Kidney (tissue), 14 donors: ENCODE measurements around the gene CNTN2. TPM values are rescaled to one million over a fixed set of nuclear protein-coding genes. Genes with fewer than 3 reads are reported as not detected.

ENCODE experiments used
- DNase-seq, 5 donors: peaks; one replicate each; pipeline ENCODE4 v3.0.0-alpha.2; 2013 to 2020
- FAIRE-seq: peaks from 2 replicates; lab custom pipeline; 2012; peaks lifted over from hg19 to GRCh38; lab: Jason Lieb, UNC
- H3K27ac ChIP-seq, 2 donors: one replicate each; pipeline ENCODE4 v1.7.0; 2013; ENCODE audit warnings: low read depth in 2 of 2, low read length in 2 of 2, inconsistent platforms in 1 of 2
- H3K27me3 ChIP-seq: one replicate; pipeline ENCODE4 v1.7.1; 2013; ENCODE audit warnings: low read length, inconsistent platforms; ENCODE audit not compliant: control insufficient read depth, insufficient read depth
- H3K36me3 ChIP-seq, 3 donors: one replicate each; pipeline versions ENCODE4 v1.7.0 to v1.7.1; 2013; ENCODE audit warnings: low read length in 3 of 3, control low read depth in 1 of 3, inconsistent platforms in 1 of 3; ENCODE audit not compliant: insufficient read depth in 3 of 3, control insufficient read depth in 2 of 3
- H3K4me1 ChIP-seq, 3 donors: one replicate each; pipeline versions ENCODE4 v1.7.0 to v1.7.1; 2013; ENCODE audit warnings: low read length in 3 of 3, inconsistent platforms in 1 of 3, low read depth in 1 of 3; ENCODE audit not compliant: control insufficient read depth in 2 of 3, insufficient read depth in 2 of 3
- H3K4me3 ChIP-seq, 3 donors: one replicate each; pipeline versions ENCODE4 v1.7.0 to v1.8.1; 2013; ENCODE audit warnings: low read length in 3 of 3, control low read depth in 1 of 3, inconsistent platforms in 1 of 3
- H3K9ac ChIP-seq, 3 donors: one replicate each; pipeline versions ENCODE4 v1.7.0 to v1.7.1; 2013; ENCODE audit warnings: low read length in 3 of 3, control low read depth in 1 of 3, inconsistent platforms in 1 of 3
- H3K9me3 ChIP-seq, 3 donors: one replicate each; pipeline versions ENCODE4 v1.7.0 to v1.7.1; 2013; ENCODE audit warnings: low read length in 3 of 3, control low read depth in 1 of 3, inconsistent platforms in 1 of 3; ENCODE audit not compliant: control insufficient read depth in 2 of 3, insufficient read depth in 1 of 3
- intact Hi-C: fragments of 100-400 bp; cut with DNase I; formaldehyde crosslinking; loops from one replicate; pipeline ENCODE4 v1.11.1; 2022
- polyA plus RNA-seq: library from polyadenylated mRNA; stranded (reverse); fragments of 350-450 nt; fragmentation: Illumina TruSeq; extraction: RNeasy Lipid Tissue Mini Kit (QIAGEN cat#74804); gene quantifications from one replicate; pipeline ENCODE4 v1.2.3, GENCODE V29; 2014; ENCODE audit warnings: low read depth, low replicate concordance; ENCODE audit not compliant: insufficient read depth
- total RNA-seq: library from RNA; stranded (reverse); fragmentation: NEBNext Ultra II Directional; extraction: Animal tissue kit (Norgen Biotek cat#: 25700); gene quantifications from one replicate; pipeline ENCODE4 v1.2.1, GENCODE V29; 2021
- TF ChIP-seq, protein P1 (sequence below): IDR thresholded peaks from 3 replicates; pipeline ENCODE4 v1.5.1; 2012; ENCODE audit warnings: mild to moderate bottlenecking, moderate library complexity, borderline replicate concordance; ENCODE audit not compliant: insufficient read depth; ENCODE audit errors: extremely low read depth
- donor health status: control.
- donor health status: control.
- donor health status: control.
- donor health status: control.
- donor health status: control.
- donor health status: DM: yes; HTN: yes; CAD: no.
- donor health status: Normal renal cell carcinoma (clear cell type).

CNTN2 gene
- total and polyA plus RNA-seq, 2 donors from 2014 or later, result 0.15 to 0.44 TPM

DNA sequence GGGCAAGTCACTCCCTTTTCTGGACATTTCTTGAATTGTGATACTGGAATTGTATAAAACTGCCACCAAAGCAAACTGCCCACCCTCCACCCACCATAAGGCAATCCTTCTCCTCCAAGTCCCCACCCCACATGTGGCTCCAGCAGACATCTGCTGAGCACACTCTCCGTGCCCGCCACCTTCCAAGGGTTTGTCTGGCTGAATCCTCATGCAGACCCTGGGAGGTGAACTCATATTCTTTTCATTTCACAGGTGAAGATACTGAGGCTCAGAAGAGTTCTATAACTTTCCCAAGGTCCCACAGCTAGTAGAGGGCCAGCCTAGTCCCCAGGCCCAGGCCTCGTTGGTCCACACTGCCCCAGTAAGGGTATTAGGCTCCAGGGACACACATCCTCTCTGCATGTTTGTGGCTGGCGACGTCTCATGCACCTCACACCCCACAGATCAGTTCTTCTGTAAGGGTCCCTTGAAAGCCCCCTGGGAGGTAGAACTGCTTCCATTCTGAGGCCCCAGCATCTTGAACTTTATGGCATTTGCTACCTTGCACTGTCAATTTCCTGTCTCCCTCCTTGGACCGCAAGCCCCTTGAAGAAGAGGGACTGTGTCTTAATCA is 14.1 kb downstream of the CNTN2 start:
- DNase-seq, result no peak
- intact Hi-C loops, result no loop called here
- H3K9me3 ChIP-seq, result no peaks in the 10 kb centered on the region
- H3K36me3 ChIP-seq, result no peaks in the 10 kb centered on the region
- FAIRE-seq, result no peak
- no peak overlapping the region for H3K27ac ChIP-seq
- H3K4me1 ChIP-seq, result peaks cover 0 to 10% (median 0%) of the 10 kb centered on the region in 3 donors
- no peak overlapping the region for H3K4me3 ChIP-seq
- no peak overlapping the region for H3K9ac ChIP-seq
- TF ChIP-seq, protein P1, sequence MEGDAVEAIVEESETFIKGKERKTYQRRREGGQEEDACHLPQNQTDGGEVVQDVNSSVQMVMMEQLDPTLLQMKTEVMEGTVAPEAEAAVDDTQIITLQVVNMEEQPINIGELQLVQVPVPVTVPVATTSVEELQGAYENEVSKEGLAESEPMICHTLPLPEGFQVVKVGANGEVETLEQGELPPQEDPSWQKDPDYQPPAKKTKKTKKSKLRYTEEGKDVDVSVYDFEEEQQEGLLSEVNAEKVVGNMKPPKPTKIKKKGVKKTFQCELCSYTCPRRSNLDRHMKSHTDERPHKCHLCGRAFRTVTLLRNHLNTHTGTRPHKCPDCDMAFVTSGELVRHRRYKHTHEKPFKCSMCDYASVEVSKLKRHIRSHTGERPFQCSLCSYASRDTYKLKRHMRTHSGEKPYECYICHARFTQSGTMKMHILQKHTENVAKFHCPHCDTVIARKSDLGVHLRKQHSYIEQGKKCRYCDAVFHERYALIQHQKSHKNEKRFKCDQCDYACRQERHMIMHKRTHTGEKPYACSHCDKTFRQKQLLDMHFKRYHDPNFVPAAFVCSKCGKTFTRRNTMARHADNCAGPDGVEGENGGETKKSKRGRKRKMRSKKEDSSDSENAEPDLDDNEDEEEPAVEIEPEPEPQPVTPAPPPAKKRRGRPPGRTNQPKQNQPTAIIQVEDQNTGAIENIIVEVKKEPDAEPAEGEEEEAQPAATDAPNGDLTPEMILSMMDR, result no peak
- no peaks in the 10 kb centered on the region for H3K27me3 ChIP-seq

DNA sequence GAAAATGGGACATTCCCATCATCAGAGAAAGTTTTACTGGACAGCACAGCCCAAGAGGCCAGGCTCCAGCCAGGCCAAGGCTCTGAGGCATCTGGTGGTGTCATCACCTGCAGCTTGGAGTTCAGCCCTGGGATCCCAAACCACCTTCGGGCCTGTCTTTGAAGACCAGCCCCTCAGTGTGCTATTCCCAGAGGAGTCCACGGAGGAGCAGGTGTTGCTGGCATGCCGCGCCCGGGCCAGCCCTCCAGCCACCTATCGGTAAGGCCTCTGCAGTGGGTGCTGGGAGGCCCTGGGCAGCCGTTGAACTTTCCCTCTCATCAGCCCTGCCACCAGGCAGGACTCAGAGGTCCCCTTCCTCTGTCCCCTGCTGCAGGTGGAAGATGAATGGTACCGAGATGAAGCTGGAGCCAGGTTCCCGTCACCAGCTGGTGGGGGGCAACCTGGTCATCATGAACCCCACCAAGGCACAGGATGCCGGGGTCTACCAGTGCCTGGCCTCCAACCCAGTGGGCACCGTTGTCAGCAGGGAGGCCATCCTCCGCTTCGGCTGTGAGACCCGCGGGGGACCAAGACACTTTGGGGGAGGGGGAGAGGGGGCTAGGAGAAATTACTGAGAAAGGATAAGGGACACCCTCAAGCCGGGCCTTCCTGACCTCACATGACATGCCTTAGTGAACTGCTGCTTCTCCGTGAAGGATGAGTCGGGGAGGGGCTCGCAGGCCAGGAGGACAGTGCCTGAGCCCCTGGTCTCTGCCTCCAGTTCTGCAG is 15.0 kb downstream of the CNTN2 start:
- TF ChIP-seq, protein P1, result no peak
- Histone ChIP-seq H3K9me3 (no peaks in the 10 kb centered on the region), H3K4me3 (no peak overlapping the region), H3K27me3 (no peaks in the 10 kb centered on the region), H3K27ac (no peak overlapping the region), H3K36me3 (no peaks in the 10 kb centered on the region), H3K4me1 (peaks cover 0 to 10% (median 0%) of the 10 kb centered on the region in 3 donors), H3K9ac (no peak overlapping the region)
- intact Hi-C loops, result no loop called here
- no peak for FAIRE-seq
- DNase-seq, result no peak

DNA sequence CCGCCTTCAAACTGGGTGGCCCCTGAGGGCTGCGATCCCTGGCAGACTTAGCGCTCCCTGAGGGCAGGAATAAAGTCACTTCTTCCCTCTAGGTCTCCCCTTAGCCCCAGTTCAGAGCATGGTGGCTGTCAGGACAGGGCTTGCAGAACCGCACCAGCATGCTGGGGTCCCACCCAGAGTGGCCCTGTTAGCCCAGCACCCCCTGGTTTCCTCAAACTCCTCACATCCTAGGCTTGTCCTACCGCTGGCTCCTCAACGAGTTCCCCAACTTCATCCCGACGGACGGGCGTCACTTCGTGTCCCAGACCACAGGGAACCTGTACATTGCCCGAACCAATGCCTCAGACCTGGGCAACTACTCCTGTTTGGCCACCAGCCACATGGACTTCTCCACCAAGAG is 15.8 kb downstream of the CNTN2 start:
- Histone ChIP-seq H3K9me3 (no peaks in the 10 kb centered on the region), H3K4me3 (no peak overlapping the region), H3K27ac (no peak overlapping the region), H3K36me3 (no peaks in the 10 kb centered on the region), H3K27me3 (no peaks in the 10 kb centered on the region), H3K4me1 (peaks cover 0 to 10% (median 0%) of the 10 kb centered on the region in 3 donors), H3K9ac (no peak overlapping the region)
- DNase-seq (no peak), FAIRE-seq (no peak)
- intact Hi-C loops, result no loop called here
- TF ChIP-seq, protein P1, result no peak
